Esophagus squamous epithelium (tissue), 4 donors: ENCODE data around the gene DOK1.

Experiments used
- POLR2A ChIP-seq, 4 donors: fragments of 450-650 bp; IDR thresholded peaks; one replicate each; pipeline ENCODE4 v1.6.1; 2017; ENCODE audit warnings: antibody characterized with exemption in 4 of 4, mild to moderate bottlenecking in 4 of 4, moderate library complexity in 3 of 4
- TF ChIP-seq, protein P1 (sequence below), 6 experiments: fragments of 450-650 bp in 4 of 6; fragments of 200-600 bp in 2 of 6; sonication (generic) in 2 of 6; IDR thresholded peaks; one replicate each; pipeline ENCODE4 v1.5.1; 2016 to 2019; ENCODE audit warnings: antibody characterized with exemption in 6 of 6, mild to moderate bottlenecking in 4 of 6, moderate library complexity in 4 of 6

DNA sequence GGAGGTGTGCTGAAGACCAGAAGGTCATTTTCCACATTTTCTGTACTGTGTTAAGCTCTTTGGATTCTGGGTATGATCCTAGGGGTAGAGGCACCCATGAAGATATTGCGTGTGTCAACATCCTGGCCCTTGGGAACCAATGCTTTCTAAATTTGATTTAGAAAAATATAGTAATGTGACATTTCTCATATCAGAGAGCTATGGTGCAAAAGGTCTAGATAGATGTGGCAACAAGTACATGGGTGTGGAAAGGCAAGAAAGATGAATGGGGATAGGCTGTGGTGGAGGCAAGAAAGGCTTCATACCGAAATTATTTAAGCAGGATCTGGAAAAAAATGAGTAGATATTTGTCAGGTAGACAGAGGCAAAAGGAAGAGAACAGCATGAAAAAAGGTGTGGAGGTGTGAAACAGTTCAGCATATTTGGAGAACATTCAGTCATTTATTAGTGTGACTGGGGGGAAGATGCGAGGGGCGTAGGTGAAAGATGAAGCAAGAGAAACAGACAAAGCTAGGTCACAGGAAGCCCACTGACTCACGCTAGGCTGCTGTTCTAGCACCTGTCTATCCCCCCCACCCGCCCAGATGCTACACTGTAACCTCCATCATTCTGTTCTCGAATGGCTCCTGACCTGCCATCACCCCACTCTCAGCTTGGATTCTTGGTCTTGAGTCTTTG is 11.7 kb downstream of the DOK1 start:
- TF ChIP-seq, protein P1, sequence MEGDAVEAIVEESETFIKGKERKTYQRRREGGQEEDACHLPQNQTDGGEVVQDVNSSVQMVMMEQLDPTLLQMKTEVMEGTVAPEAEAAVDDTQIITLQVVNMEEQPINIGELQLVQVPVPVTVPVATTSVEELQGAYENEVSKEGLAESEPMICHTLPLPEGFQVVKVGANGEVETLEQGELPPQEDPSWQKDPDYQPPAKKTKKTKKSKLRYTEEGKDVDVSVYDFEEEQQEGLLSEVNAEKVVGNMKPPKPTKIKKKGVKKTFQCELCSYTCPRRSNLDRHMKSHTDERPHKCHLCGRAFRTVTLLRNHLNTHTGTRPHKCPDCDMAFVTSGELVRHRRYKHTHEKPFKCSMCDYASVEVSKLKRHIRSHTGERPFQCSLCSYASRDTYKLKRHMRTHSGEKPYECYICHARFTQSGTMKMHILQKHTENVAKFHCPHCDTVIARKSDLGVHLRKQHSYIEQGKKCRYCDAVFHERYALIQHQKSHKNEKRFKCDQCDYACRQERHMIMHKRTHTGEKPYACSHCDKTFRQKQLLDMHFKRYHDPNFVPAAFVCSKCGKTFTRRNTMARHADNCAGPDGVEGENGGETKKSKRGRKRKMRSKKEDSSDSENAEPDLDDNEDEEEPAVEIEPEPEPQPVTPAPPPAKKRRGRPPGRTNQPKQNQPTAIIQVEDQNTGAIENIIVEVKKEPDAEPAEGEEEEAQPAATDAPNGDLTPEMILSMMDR (IDR thresholded peaks at IDR 0.05) = no peak
- no peak for TF ChIP-seq POLR2A (IDR thresholded peaks at IDR 0.05)
